BJ (cell line): ENCODE data around the gene TRAF3IP1. TPM values are rescaled to one million over a fixed set of nuclear protein-coding genes. Genes with fewer than 3 reads are reported as not detected.
"Not testable (repeated sequence)": the region's sequence is repeated elsewhere in the genome, so short reads cannot be mapped to it uniquely, and the experiment has no call there.

Experiments
- CTCF ChIA-PET: fragments of 350-600 bp; formaldehyde crosslinking; extraction: SDS; loops from one replicate; lab custom pipeline; 2021; ENCODE audit warnings: antibody characterized with exemption, inconsistent platforms; lab: Yijun Ruan, JAX
- POLR2A ChIA-PET: fragments of 300-600 bp; sonication (Branson Sonifier 250); formaldehyde crosslinking; extraction: SDS; loops from one replicate; lab custom pipeline; 2021; ENCODE audit warnings: antibody characterized with exemption; lab: Charles Lee
- DNase-seq: peaks from one replicate; pipeline ENCODE4 v3.0.0-alpha.2; 2011; ENCODE audit warnings: low read depth
- H3K27me3 ChIP-seq: 2 replicates; pipeline ENCODE4 v1.6.0; 2011; ENCODE audit warnings: low read length; ENCODE audit not compliant: control insufficient read depth, insufficient read depth
- H3K36me3 ChIP-seq: 2 replicates; pipeline ENCODE4 v1.5.1; 2011; ENCODE audit warnings: low read length; ENCODE audit not compliant: control insufficient read depth, insufficient read depth
- H3K4me3 ChIP-seq: 2 replicates; pipeline ENCODE4 v1.5.1; 2011; ENCODE audit warnings: low read depth, mild to moderate bottlenecking, control low read depth, low read length
- polyA plus RNA-seq: library from polyadenylated mRNA; depleted of rRNA; stranded (reverse); fragments of >200 nt; gene quantifications from 2 replicates; pipeline ENCODE4 v1.2.3, GENCODE V29; 2011
- TF ChIP-seq, protein P1 (sequence below): IDR thresholded peaks from 2 replicates; pipeline ENCODE4 v1.5.1; 2011; ENCODE audit warnings: low read depth, mild to moderate bottlenecking, control low read depth, inconsistent platforms, low read length, moderate library complexity; ENCODE audit not compliant: insufficient read depth

The TRAF3IP1 gene
- polyA plus RNA-seq, 1 experiment: 5.8 TPM

DNA sequence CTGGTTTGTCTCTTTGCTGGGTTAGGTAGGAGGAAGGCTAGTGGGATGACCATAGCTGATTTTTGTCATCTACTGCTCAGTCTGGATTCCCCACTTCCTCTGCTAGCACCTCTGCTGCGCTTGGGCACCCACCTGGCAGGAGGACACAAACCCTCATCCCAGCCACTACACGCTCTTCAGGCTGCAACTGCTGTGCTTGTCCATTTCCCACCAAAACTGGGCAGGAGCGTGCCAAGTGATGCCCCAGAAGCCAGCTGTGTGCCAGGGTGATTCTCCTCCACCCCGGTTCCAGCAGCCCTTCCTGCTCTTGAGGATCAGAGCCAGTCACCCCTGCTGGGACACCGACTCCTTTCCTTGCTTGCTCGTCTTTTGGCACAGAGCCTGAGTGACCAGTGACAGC, 16.2 kb upstream of the TRAF3IP1 start:
- Histone ChIP-seq H3K27me3 (peaks cover 6% of the 10 kb centered on the region; the same call in 1 of the 2 replicates), H3K36me3 (no peaks in the 10 kb centered on the region), H3K4me3 (no peak overlapping the region)
- CTCF ChIA-PET: interaction anchor here (1.5 to 2.0 kb wide), 2 partner anchors 12 to 22 kb away, joined by 3 to 6 read pairs; no protein-coding TSS in a partner anchor
- TF ChIP-seq, protein P1, sequence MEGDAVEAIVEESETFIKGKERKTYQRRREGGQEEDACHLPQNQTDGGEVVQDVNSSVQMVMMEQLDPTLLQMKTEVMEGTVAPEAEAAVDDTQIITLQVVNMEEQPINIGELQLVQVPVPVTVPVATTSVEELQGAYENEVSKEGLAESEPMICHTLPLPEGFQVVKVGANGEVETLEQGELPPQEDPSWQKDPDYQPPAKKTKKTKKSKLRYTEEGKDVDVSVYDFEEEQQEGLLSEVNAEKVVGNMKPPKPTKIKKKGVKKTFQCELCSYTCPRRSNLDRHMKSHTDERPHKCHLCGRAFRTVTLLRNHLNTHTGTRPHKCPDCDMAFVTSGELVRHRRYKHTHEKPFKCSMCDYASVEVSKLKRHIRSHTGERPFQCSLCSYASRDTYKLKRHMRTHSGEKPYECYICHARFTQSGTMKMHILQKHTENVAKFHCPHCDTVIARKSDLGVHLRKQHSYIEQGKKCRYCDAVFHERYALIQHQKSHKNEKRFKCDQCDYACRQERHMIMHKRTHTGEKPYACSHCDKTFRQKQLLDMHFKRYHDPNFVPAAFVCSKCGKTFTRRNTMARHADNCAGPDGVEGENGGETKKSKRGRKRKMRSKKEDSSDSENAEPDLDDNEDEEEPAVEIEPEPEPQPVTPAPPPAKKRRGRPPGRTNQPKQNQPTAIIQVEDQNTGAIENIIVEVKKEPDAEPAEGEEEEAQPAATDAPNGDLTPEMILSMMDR: no peak
- DNase-seq: no peak
- POLR2A ChIA-PET: no interaction called here

DNA sequence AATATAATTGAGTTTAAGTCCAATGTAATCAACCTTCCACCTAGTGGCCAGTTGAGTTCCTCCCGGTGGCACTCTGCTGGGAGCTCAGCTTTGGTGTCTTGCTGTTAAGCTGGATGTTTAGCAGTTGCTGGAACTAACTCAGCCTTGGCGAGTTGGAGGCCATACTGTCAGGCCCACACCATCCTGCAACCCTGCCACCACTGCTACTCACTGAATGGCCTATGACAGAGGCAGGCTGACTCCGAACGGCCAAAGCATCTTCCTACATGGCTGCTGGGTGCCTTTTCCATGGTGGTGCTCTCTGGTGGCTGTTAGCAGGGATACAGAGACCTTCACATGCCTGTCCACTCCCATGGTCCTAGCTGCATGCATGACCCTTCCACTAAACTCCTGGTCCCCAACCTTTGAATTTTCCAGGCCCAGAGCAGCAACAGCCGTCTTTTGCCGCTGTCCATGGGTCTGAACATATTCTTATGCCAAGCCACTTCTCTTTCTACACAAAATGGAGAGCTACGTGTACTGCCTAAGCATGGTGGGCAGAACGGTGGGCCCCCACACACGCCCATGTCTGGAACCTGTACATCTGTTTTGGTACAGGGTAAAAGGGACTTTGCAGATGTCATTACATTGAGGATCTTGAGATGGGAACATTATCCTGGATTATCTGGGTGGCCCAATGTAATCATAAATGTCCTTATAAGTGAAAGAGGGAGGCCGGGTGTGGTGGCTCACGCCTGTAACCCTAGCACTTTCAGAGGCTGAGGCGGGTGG, 15.0 kb upstream of the TRAF3IP1 start:
- ChIA-PET POLR2A (no interaction called here), CTCF (interaction anchor here (0.6 to 2.0 kb wide), 3 partner anchors 13 to 439 kb away, joined by 3 to 6 read pairs (median 3); no protein-coding TSS in a partner anchor)
- Histone ChIP-seq H3K4me3 (no peak overlapping the region), H3K36me3 (no peaks in the 10 kb centered on the region), H3K27me3 (peaks cover 6% of the 10 kb centered on the region; the same call in 1 of the 2 replicates)
- TF ChIP-seq, protein P1: peak; percentile 30; the same call in 1 of the 2 replicates
- DNase-seq: no peak

DNA sequence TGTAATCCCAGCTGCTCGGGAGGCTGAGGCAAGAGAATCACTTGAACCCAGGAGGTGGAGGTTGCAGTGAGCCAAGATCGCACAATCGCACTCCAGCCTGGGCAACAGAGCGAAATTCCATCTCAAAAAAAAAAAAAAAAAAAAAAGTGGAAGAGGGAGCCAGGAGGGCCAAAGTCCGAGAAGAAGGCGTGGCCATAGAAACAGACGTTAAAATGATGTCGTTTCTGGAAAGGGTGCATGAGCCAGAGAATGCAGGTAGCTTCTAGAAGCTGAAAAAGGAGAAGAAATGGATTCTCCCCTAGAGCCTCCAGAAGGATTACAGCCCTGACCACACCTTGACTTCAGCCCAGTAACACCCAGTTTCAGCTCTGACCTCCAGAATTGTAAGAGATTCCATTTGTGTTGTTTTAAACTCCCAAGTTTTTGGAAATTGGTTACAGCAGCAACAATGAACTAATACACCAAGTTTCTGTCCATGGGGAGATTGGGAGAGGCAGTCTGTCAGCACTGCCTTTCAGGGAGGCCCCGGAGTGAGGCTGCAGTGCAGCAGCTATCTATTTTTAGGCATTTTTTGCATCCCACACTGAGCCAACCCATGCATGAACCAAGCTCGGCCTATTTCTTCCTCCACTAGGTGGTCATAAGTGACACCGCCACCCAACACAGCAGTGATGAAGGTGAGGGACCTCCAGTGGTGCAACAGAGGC, 14.2 kb upstream of the TRAF3IP1 start:
- ChIA-PET CTCF (no interaction called here), POLR2A (no interaction called here)

DNA sequence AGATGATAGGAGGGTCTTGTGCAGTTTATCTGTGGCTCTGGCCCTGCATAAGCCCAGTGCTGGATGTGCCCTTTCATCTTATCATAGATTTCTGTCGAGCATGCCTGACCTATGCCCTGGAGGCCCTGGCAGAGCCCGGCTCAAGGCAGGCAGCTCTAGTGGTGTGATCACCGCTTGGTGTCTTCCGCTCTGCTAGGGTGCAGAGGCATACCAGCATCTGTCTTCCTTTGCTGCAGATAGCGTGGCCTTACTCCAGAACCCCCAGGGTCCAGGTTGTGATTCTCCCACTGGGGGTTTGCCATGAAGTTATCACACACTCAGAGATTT, 13.7 kb upstream of the TRAF3IP1 start:
- Histone ChIP-seq H3K36me3 (no peaks in the 10 kb centered on the region), H3K4me3 (no peak overlapping the region), H3K27me3 (peaks cover 5% of the 10 kb centered on the region)
- TF ChIP-seq, protein P1: no peak
- CTCF ChIA-PET: no interaction called here
- DNase-seq: no peak
- POLR2A ChIA-PET: no interaction called here

More for the DNA sequence above, 14.2 kb upstream of the TRAF3IP1 start:
- TF ChIP-seq, protein P1: no peak
- peaks cover 5% of the 10 kb centered on the region for H3K27me3 ChIP-seq
- no peak for DNase-seq
- H3K4me3 ChIP-seq: no peak overlapping the region
- no peaks in the 10 kb centered on the region for H3K36me3 ChIP-seq

DNA sequence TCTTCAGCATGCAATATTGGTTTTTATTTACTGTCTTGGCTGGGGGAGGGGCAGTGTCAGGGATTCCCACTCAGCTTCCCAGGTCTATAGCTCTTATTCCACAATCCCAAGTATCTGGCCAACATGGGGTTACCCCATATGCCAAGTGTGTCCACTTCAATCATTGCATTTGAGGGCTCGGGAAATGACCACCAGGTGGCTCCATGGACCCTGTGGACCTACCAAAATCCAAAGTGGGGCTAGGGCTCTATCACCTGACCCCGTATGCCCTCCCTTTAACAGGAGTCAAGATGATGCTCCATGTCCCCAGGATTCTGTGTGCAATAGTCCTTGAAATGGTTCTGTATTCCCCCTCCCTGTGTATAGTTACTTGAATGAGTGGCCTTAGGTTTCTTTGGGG, 12.1 kb upstream of the TRAF3IP1 start:
- no peak for DNase-seq
- POLR2A ChIA-PET: no interaction called here
- Histone ChIP-seq H3K27me3 (peaks cover 2% of the 10 kb centered on the region), H3K4me3 (no peak overlapping the region), H3K36me3 (no peaks in the 10 kb centered on the region)
- CTCF ChIA-PET: no interaction called here
- TF ChIP-seq, protein P1: peak; percentile 32

DNA sequence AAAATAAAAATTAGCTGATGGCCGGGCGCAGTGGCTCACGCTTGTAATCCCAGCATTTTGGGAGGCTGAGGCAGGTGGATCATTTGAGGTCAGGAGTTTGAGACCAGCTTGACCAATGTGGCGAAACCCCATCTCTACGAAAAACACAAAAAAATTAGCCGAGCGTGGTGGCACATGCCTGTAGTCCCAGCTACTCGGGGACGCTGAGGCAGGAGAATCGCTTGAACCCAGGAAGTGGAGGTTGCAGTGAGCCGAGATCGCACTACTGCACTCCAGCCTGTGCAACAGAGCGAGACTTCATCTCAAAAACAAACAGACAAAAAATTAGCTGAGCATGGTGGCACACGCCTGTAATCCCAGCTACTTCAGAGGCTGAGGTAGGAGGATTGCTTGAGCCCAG, 9.6 kb upstream of the TRAF3IP1 start:
- DNase-seq, H3K4me3 ChIP-seq, H3K36me3 ChIP-seq, H3K27me3 ChIP-seq, POLR2A ChIA-PET: not testable (repeated sequence)
- CTCF ChIA-PET: interaction anchor here (0.6 kb wide), 1 partner anchor 55 kb away, joined by 3 read pairs; no protein-coding TSS in a partner anchor
